HG03378 (cell line): ENCODE results near the gene CD207.
A peak's percentile ranks its signal among the peaks of the same experiment; 100 is the strongest.
"Not testable (repeated sequence)": the region's sequence is repeated elsewhere in the genome, so short reads cannot be mapped to it uniquely, and the experiment has no call there.

Source experiments
- ATAC-seq: cut with Tn5 transposase; IDR thresholded peaks from one replicate; pipeline ENCODE4 v1.9.1; 2021; ENCODE audit warnings: mild to moderate bottlenecking, moderate library complexity; ENCODE audit not compliant: unreplicated experiment

CD207 gene

GRCh38 chr2:70835643-70836042, at the start of gene CD207:
CD207 (minus strand) TSS chr2:70835816; CDS start chr2:70835776, 40 bp downstream.
- no peak for ATAC-seq

GRCh38 chr2:70878543-70878942, 42.9 kb upstream of the CD207 start:
- ATAC-seq = not testable (repeated sequence)

GRCh38 chr2:70876138-70876537, 40.5 kb upstream of the CD207 start:
- not testable (repeated sequence) for ATAC-seq

- no peak for ATAC-seq
Observed at GRCh38 chr2:70873541-70873940, 37.9 kb upstream of the CD207 start.

DNA sequence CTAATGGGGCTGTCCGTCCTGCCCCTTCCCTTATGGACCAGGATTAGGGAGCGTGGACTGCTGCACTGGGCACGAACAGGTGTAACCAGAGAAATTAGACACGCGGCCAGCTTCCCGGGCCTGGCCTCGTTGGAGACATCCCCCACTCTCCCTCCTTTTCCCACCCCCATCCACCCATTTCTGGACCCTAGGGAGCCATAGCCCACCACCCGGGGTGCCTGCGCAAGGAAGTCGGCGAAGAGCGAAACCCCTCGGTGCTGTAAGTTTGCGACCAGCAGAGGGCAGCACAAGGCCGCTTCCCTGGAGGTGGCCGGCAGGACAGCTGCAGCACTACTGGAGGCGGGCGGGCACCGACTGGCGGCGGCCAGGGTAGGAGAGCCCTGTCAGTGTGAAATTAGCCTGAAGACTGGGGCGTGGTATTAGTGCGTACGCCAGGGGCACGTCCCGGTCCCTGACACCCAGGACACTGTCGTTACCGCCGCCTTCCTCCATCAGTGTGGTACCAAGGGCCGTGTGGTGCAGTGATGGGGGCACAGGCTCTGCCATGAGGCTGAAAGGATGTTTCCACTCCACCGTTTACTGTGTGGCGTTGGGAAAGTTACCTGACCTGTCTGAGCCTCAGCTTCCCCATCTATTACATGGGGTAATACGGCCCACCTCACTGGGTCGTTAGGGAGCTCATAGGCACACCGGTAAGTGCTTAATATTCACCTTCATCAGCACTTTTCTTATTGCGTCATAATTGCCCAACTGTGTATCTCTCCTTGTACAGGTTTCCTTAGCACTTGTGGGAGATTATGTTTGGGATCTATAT, 36.0 kb upstream of the CD207 start:
- ATAC-seq = no peak

- ATAC-seq = no peak
Observed at GRCh38 chr2:70870790-70871189, 35.2 kb upstream of the CD207 start.

GRCh38 chr2:70868970-70869369, 33.4 kb upstream of the CD207 start:
- no peak for ATAC-seq

DNA sequence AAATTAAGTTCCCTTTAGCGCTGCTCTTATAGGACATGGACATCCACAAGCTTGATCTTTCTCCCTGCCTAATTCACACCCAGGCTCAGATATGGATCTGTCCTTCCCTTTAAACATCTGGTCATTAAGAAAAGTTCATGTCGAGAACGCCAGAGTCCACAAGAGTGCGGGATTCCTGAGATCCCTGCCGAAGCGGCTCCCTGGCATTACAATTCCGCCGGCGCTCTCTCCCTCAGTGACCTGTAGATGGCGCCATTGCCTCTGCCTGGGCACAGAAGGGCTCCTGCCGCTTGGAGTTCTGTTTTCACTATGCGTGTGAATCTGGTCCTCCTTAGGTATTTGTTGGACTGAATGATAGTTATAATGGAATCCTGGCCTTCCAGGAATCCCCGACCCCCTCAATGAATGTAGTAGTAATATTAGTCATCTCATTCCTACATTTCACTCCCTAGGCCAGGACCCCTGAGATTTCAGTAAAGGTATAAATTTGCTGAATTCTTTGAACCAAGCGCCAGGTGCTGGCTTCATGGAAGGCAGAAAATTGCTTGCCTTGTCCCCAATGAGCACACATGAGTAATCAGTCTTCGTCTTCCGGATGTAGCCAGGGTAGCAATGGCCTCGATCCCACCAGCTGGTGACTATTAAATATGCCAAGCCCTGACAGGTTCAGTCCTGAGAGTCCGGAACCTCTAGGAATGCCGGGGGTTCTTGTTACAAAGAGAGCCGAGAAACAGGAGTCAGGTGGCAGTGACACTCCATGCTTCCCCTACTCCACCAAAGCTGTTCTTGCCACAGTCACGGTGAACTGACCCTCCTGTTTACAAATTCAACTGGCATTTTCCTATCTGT, 26.4 kb upstream of the CD207 start:
- ATAC-seq = no peak

DNA sequence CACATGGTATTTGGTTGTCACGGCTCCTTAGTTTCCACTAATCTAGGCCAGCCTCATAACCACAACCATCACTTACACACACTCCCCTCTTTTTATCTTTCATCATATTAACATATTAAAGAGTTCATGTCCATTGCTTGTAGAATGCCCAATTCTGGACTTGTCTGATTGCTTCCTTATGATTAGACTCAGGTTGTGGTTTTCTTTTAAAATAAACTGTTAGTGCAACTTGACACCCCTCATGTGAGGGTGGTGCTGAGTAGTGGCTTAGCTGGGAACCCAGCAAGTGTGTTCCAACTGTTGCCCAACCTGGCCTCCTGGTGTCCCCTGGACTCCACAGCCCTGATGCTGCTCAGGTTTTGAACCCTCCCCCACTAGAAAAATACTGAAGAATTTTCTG, 20.1 kb upstream of the CD207 start:
- ATAC-seq = no peak

GRCh38 chr2:70854411-70854810, 18.8 kb upstream of the CD207 start:
- no peak for ATAC-seq

DNA sequence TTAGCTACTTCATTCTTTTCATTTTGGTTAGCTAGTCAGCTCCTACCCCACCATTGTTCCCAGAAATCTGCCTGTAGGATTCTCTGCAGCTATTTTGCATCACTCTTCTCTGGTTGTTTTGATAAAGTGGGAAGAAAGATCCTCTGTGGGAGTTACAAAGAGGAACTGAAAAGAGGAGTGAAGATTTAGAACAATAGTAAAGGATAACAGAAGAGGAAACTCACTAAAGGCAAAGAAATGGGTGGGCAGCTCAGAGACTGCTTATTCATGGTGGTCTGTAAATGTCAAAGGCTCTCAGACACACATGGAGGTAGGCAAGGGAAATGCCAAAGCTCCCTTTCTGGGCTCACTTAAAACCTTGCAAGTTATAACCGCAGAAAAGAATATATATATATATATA, 17.2 kb upstream of the CD207 start:
- ATAC-seq = no peak

- ATAC-seq = peak; percentile 90
Observed at GRCh38 chr2:70851704-70852103, 16.1 kb upstream of the CD207 start.

GRCh38 chr2:70850925-70851324, 15.3 kb upstream of the CD207 start:
- no peak for ATAC-seq

DNA sequence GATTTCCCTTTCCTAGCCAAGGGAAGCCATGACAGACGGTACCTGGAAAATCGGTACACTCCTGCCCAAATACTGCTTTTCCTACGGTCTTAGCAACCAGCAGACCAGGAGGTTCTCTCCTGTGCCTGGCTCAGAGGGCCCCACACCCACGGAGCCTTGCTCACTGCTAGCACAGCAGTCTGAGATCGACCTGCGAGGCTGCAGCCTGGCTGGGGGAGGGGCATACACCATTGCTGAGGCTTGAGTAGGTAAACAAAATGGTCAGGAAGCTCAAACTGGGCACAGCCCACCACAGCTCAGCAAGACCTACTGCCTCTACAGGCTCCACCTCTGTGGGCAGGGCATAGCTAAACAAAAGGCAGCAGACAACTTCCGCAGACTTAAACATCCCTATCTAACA, 6.8 kb upstream of the CD207 start:
- no peak for ATAC-seq

- no peak for ATAC-seq
Observed at GRCh38 chr2:70837980-70838925, 2.6 kb upstream of the CD207 start.

- no peak for ATAC-seq
Observed at GRCh38 chr2:70834881-70835280, 735 bp downstream of the CD207 start.

GRCh38 chr2:70834106-70834505, 1.5 kb downstream of the CD207 start:
- no peak for ATAC-seq

GRCh38 chr2:70833246-70833645, 2.4 kb downstream of the CD207 start:
- no peak for ATAC-seq

GRCh38 chr2:70832386-70832785, 3.2 kb downstream of the CD207 start:
- ATAC-seq = no peak

- ATAC-seq = no peak
Observed at GRCh38 chr2:70831861-70832260, 3.8 kb downstream of the CD207 start.

GRCh38 chr2:70830366-70830765, 5.2 kb downstream of the CD207 start:
- ATAC-seq = no peak
